CMK (cell line): ENCODE measurements around the gene VPS13C.

Source experiments
- DNase-seq: peaks from one replicate; pipeline ENCODE4 v3.0.0-alpha.2; 2010; ENCODE audit warnings: low read depth

VPS13C gene

DNA sequence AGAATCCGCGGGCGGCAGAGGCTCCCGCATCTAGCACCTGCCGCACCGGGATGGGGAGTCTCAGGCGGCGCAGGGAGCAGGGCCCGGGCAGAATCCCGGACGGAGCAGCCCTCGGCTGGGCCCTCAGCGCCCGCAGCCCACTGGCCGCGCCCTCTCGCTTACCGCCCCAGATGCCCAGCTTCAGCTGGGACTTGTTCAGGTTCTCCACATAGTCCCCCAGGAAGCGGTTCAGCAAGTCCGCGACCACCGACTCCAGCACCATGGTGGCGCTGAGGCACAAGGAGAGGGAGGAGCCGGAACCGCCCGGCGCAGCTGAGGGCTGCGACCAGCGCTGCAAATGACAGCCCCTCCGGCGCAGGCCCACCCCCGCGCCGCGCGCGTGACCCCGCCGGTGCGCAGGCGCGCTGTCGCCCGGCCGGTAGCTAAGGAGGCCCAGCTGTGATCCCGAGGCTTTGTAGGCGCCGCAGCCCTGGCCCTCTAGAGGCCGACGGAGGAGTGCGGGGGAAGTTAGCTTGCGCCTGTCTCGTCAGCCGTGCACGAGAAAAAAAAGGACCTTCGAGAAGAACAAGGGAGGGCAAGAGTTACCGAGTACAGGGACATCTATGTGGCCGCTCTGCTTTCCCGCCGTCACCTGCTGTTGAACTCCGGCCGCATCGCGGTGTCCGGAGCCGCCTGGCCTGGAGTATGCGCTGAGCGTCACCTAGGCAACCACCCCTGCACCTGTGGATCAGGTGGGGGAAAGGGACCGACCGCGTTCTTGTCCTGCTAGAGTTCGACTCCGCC, at the start of gene VPS13C:
Gene VPS13C (minus strand): TSS at position 335 of the 783 bp plus-strand sequence. CDS start 73 bp downstream, at position 262.
- DNase-seq = peak; percentile 76

GRCh38 chr15:62109437-62109836, 49.2 kb upstream of the VPS13C start:
- no peak for DNase-seq

- DNase-seq = no peak
Measured at GRCh38 chr15:62108411-62108810, 48.2 kb upstream of the VPS13C start.

- DNase-seq = no peak
Measured at GRCh38 chr15:62107571-62108121, 47.4 kb upstream of the VPS13C start.

DNA sequence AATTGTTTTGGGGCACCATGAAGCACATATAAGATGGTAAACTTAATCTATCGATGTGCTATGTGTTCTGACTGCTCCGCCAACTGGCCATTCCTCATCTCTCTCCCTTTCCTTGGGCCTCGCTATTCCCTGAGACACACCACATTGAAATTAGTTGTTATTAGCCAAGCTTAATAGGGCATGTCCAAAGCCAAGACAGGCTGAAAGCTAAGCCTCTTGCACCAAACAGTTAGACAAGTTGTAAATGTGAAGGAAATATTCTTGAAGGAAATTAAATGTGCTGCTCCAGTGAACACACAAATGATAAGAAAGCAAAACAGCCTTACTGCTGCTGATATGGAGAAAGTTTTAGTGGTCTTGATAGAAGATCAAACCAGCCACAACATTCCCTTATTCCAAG, 45.8 kb upstream of the VPS13C start:
- no peak for DNase-seq

DNA sequence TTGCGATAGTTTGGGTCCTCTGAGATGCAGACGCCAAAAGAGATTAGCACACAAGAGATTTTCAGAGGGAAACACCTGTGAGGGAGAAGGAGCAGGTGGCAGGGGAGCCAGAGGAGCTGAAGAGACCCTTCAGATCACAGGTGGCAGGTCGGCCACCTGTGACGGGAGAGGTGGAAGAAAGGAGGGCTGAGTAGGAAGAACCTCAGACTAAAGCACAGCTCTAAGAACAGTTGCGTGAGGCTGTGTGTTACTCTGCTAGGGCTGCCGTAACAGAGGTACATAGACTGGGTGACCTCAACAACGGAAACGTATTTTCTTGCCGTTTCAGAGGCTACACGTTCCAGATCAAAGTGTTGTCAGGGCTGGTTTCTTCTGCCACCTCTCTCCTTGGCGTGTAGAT, 45.0 kb upstream of the VPS13C start:
- DNase-seq = no peak

- no peak for DNase-seq
Measured at GRCh38 chr15:62104846-62105245, 44.6 kb upstream of the VPS13C start.

GRCh38 chr15:62104401-62104800, 44.2 kb upstream of the VPS13C start:
- no peak for DNase-seq

GRCh38 chr15:62103431-62103830, 43.2 kb upstream of the VPS13C start:
- DNase-seq = no peak

- no peak for DNase-seq
Measured at GRCh38 chr15:62099094-62099601, 38.9 kb upstream of the VPS13C start.

DNA sequence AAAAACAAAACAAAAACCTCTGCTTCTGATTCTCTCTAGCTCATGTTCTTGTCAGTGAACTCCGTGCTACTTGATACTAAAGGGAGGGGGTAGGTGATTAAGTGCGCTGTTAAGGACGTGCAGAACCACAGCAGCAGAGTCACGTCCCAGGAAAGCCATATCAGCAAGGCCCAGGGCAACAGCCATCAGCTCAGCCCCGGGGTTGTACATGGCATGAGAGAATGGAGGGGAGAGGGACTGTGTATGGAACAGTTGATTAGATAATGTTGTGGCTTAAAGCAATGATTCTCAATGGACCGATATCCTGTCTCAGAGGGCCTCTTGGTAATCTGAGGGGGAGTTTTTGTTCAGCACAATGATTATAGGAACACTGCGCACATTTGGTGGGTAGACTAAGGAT, 34.1 kb upstream of the VPS13C start:
- DNase-seq = peak; percentile 82

DNA sequence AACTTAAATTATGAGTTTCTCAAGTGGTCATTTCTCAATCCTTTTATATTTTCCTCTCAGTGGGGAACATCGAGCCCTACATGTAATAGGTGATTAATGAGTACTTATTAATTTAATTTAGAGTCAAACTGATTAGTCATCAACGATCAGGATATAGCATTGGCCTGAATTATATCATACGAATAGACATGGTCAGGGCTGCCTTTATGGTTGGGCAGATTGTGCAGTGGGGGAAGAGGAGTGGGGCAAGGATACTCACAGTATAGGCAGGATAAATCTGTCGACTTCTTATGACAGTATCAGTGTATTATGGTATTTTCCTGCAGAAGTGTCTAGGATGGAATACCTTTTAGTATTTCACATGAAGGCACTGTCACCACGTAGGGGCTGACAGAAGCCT, 33.6 kb upstream of the VPS13C start:
- no peak for DNase-seq

- DNase-seq = no peak
Measured at GRCh38 chr15:62090988-62091387, 30.7 kb upstream of the VPS13C start.

DNA sequence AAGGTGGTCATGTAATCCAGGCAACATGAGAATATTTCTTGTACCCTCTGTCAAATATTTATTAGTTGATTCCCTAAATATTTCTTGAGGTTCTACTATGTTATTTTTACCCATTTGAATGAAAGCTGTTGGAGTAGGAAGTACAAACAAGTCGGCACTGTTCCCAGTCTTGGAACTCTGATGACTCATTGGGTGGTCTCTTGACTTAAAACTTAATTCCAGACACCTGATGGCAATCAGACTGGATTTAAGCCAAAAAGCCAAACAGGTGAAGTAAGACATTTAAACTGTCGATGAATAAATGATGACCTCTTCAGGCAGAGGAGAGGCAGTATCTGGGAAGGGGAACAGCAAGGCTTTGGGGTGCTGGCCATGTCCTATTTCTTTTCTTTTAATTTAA, 29.4 kb upstream of the VPS13C start:
- DNase-seq = no peak

DNA sequence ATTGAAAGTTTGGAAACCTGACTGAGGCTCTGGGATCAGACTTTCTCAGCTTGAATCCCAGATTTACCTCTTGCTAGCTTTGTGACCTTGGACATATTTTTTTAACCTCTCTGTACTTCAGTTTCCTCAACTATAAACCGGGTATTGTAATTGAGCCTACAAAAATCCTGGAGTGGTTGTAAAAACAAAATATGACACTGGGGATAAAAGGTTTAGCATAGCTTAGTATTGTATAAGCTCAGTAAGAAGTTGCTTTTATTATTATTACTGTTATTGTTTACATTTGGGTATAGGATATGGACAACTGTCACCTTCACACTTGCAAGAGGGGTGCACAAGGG, 28.1 kb upstream of the VPS13C start:
- DNase-seq = no peak

GRCh38 chr15:62087671-62088352, 27.6 kb upstream of the VPS13C start:
- DNase-seq = no peak

DNA sequence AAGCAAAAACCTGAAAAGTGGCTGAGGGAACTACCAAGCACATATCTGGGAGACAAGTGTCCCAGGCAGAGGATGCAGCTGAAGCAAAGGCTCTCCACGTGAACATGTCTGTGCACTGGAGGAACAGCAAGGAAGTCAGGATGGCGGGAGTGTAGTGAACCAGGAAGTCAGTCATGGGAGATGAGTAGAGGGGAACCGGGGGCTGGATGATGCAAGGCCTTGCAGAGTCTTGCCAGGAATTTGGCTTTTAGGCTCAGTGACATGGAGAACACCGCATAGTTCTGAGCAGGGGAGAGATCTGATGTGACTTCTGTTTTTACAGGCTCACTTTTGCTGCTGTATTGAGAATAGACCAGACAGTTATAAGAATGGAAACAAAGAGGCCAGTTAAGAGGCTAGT, 25.5 kb upstream of the VPS13C start:
- DNase-seq = peak; percentile 9

GRCh38 chr15:62083194-62084154, 23.2 kb upstream of the VPS13C start:
- DNase-seq = no peak

DNA sequence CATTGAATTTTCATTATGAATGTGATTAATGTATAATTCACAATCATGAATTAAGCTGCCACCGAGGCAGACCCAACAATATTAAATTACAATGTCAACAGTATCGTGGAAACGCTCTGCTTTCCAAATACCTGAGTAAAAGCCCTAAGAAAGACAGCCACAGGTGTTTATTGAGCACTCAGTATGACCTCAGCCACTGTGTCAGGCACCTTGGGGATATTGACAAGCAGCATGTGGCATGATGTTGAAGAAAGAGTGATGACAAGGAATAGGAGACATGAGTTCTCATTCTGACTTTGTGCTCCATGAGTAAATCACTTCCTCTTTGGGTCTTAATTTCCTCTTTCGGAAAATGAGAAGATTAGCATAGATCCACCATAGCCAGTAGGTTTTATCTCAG, 19.3 kb upstream of the VPS13C start:
- no peak for DNase-seq

DNA sequence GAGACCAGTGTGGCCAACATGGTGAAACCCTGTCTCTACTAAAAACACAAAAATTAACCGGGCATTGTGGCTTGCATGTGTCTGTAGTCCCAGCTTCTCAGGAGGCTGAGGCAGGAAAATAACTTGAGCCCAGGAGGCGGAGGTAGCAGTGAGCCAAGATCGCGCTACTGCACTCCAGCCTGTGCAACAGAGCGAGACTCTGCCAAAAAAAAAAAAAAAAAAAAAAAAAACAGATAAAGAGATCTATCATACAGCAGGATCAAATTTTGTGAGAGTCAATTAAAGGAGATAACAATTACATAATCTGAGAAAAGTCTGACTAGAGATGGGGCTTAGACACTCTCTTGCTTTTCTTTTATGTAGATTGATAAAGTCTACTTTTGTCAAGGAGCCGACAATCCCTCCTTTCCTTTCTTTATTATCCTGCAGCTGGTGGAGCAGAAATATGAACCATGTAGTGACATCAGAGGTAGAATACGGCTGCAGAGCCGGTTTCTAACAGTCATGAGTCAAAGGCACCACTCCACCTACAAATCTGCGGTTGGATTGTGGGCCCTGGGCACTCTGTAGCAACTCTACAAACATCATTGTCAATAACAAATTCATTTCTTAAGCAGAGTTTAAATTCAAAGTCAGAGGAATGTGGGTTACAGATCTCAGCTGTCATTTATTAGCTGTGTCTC, 15.5 kb upstream of the VPS13C start:
- no peak for DNase-seq

DNA sequence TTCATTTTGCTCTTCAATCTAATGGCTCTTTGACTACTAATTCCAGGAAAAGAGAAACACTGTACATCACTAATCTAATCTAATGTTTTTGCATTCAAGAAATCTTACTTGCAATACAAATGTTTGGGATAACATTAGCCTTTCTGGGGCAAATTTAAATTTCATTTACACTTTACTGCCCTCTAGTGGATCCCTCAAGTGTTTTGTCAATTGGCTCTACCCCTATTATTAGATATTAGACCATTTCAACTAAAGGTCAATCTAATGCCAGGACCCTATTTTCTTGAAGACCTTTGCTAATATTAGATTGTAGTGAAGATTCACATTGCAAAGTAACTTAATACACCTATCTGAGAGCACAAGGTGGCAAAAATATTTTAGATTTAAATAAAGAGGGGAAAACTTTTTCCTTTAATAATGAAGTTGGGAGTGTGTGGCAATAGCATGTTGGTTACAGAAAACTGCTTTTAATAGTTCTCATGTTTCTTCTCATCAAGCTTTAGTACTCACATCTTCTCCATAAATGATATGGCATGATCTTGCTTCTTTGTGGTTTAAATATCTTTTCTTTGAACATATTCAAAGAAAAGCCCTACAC, 11.6 kb upstream of the VPS13C start:
- DNase-seq = no peak
